ACHN (cell line): Measurements from ENCODE around the gene FAF1.
"Not testable (repeated sequence)": the region's sequence is repeated elsewhere in the genome, so short reads cannot be mapped to it uniquely, and the experiment has no call there.

Source experiments
- DNase-seq: peaks from one replicate; pipeline ENCODE4 v3.0.0-alpha.2; 2015
- in situ Hi-C: cut with HindIII; loops from 2 replicates; pipeline ENCODE4 v1.10.0; 2017; ENCODE audit warnings: low sequenced_read_pairs, low pct_ligation_motif_present, low pct_unique_long_range_greater_than_20kb

The FAF1 gene

GRCh38 chr1:50930193-50930592 lies 29.9 kb downstream of the FAF1 start:
- DNase-seq, result no peak
- in situ Hi-C loops, result no loop called here

DNA sequence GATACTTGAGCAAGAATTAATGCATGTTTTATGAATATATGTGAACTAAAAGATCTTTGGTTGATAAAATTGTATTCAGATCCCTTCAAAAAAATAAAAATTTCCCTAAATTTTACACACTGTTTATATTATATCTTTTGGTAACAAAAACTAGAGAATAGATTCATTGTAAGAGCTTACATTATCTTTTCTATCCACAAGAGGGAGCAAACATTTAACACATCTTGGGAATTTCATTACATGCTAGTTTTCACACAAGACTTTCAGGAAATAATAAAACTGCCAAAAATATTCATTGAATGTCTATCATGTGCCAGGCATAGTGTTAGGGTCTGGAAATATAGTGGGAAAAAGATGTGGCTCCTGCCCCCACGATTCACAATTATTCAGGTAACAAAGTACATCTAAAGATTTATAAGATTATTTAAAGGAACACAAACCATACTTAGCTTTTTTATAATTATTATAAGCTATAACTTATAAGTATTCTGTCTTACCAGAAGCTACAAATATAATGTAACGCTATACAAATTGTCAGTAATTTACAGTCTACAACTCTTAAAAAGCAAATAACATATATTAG lies 30.6 kb downstream of the FAF1 start:
- DNase-seq, result peak; percentile 52
- in situ Hi-C loops, result no loop called here

DNA sequence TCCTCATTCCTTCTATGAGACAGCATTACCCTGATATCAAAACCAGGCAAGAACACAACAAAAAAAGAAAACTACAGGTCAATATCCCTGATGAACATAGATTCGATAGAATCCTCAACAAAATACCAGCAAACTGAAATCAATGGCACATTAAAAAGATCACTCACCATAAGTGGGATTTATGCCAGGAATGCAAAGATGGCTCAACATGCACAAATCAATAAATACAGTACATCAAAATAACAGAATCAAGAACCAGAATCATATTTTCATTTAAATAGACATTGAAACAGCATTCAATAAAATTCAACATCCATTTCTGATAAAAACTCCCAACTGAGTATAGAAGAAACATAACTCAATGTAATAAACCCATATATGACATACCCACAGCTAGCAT lies 36.5 kb downstream of the FAF1 start:
- in situ Hi-C loops, result no loop called here
- DNase-seq, result no peak

- in situ Hi-C loops, result no loop called here
Measured at GRCh38 chr1:50921029-50921428, 39.0 kb downstream of the FAF1 start.

GRCh38 chr1:50920409-50920808 lies 39.7 kb downstream of the FAF1 start:
- in situ Hi-C loops, result no loop called here
- DNase-seq, result no peak

More at GRCh38 chr1:50921029-50921428, 39.0 kb downstream of the FAF1 start:
- DNase-seq, result no peak

GRCh38 chr1:50917138-50918137 lies 42.6 kb downstream of the FAF1 start:
- DNase-seq, result no peak
- in situ Hi-C loops, result no loop called here

DNA sequence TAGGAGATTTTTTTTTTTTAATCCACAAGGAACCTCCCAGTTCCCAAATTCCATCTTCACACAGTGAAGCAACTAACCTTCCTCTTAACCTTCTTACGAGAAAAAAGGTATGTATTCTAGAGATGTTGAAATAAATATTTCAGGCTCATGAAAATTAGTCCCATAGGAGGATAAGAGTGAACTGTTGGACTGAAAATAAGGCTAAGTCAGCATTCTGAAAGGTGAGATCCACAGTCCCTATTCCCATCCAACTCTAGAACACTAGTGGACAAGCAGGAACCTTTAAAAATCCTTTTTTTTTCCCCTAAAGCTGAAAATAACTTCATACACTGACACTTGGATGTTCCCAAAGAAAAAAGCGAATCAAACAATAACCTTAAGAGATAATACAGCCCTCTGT lies 44.4 kb downstream of the FAF1 start:
- no peak for DNase-seq
- in situ Hi-C loops, result no loop called here

- DNase-seq, result no peak
- in situ Hi-C loops, result no loop called here
Measured at GRCh38 chr1:50913954-50914353, 46.1 kb downstream of the FAF1 start.

DNA sequence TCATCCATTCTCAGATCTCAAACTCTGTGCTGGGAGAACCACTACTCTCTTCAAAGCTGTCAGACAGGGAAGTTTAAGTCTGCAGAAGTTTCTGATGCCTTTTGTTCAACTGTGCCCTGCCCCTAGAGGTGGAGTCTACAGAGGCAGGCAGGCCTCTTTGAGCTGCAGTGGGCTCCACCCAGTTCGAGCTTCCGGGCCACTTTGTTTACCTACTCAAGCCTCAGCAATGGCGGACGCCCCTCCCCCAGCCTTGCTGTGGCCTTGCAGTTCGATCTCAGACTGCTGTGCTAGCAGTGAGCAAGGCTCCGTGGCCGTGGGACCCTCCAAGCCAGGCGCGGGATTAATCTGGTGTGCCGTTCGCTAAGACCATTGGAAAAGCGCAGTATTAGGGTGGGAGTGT lies 49.7 kb downstream of the FAF1 start:
- in situ Hi-C loops, DNase-seq: not testable (repeated sequence)

DNA sequence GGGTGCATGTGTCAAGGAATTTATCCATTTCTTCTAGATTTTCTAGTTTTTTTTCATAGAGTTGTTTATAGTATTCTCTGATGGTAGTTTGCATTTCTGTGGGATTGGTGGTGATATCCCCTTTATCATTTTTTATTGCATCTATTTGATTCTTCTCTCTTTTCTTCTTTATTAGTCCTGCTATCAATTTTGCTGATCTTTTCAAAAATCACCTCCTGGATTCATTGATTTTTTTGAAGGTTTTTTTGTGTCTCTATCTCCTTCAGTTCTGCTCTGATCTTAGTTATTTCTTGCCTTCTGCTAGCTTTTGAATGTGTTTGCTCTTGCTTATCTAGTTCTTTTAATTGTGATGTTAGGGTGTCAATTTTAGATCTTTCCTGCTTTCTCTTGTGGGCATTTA lies 52.5 kb downstream of the FAF1 start:
- DNase-seq, in situ Hi-C loops: not testable (repeated sequence)

GRCh38 chr1:50906050-50906449 lies 54.0 kb downstream of the FAF1 start:
- in situ Hi-C loops, result not testable (repeated sequence)

DNA sequence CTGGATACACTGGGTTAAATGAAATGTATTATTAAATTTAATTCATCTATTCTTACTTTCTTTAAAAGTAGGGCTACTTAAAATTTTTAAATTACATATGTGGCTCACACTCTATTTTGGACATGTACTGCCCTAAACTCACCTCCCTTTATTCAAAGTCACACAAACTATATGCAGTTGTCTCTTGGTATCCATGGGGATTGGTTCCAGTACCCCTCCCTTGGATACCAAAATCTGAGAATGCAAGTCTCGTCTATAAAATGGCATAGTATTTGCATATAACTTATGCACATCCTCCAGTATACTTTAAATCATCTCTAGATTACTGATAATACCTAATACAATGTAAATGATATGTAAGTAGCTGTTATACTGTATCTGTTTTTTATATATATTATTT lies 57.6 kb downstream of the FAF1 start:
- in situ Hi-C loops, result no loop called here
- no peak for DNase-seq

More at GRCh38 chr1:50906050-50906449, 54.0 kb downstream of the FAF1 start:
- DNase-seq, result not testable (repeated sequence)

- in situ Hi-C loops, result no loop called here
- DNase-seq, result no peak
Measured at GRCh38 chr1:50901872-50902271, 58.2 kb downstream of the FAF1 start.

- in situ Hi-C loops, result no loop called here
- DNase-seq, result no peak
Measured at GRCh38 chr1:50898773-50899172, 61.3 kb downstream of the FAF1 start.

DNA sequence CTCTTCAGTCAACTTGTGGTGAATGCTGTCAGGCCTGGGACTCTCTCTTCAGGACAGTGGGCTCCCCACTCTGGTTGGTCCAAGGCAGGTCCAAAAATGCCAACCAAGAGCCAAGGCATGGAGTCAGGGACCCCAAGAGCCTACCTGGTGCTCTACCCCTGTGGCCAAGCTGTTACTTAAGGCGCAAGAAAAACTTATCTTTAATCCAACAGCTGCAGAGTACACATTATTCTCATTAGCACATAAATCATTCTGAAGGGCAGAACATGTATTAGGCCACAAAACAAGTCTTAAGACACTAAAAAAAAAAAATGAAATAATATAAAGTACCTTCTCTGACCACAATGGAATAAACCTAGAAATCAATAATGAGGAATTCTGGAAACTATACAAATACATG lies 65.7 kb downstream of the FAF1 start:
- in situ Hi-C loops, result no loop called here

GRCh38 chr1:50893466-50893865 lies 66.6 kb downstream of the FAF1 start:
- DNase-seq, result no peak
- in situ Hi-C loops, result no loop called here

More for the DNA sequence above, 65.7 kb downstream of the FAF1 start:
- no peak for DNase-seq

DNA sequence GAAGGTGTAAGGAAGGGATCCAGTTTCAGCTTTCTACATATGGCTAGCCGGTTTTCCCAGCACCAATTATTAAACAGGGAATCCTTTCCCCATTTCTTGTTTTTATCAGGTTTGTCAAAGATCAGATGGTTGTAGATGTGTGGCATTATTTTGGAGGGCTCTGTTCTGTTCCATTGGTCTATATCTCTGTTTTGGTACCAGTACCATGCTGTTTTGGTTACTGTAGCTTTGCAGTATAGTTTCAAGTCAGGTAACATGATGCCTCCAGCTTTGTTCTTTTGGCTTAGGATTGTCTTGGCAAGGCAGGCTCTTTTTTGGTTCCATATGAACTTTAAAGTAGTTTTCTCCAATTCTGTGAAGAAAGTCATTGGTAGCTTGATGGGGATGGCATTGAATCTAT lies 72.5 kb downstream of the FAF1 start:
- DNase-seq, in situ Hi-C loops: not testable (repeated sequence)

DNA sequence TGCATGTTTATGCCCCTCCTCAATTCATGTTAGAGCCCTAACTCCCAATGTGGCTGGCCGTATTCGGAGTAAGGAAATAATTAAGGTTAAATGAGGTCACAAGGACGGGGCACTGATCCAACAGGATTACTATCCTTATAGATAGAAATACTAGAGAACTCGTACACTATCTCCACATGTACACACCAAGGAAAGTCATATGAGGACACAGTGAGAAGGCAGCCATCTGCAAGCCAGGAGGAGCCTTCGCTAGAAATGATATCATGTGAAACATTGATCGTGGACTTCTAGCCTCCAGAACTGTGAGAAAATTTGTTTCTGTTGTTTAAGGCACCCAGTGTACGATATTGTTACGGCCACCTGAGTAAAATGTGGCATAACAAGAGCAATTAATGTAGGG lies 79.7 kb downstream of the FAF1 start:
- in situ Hi-C loops, result no loop called here
- DNase-seq, result no peak

DNA sequence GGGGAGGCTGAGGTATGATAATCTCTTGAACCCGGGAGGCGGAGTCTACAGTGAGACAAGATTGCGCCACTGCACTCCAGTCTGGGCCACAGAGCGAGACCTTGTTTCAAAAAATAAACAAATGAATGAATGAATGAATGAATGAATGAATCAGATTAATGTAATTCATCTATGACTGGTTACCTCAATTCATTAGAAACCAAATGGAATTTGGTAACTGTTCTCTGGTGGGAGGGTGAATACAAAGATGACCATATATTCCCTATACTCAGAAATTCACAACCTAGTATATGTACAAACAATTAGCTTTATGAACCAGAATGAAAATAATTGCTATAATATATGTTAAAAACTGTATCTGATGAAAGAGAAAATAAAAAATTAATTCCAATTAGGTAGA lies 80.9 kb downstream of the FAF1 start:
- DNase-seq, result no peak
- in situ Hi-C loops, result no loop called here

GRCh38 chr1:50878434-50878833 lies 81.6 kb downstream of the FAF1 start:
- DNase-seq, result no peak
- in situ Hi-C loops, result no loop called here
